K562 (cell line): ENCODE measurements around the gene MYEF2.

Experiments used
- BHLHE40 ChIP-seq: IDR thresholded peaks from 2 replicates; pipeline ENCODE4 v1.6.1; 2011; ENCODE audit warnings: low read length, improper control_type of control experiment
- EZH2 ChIP-seq: IDR thresholded peaks from 2 replicates; pipeline ENCODE4 v1.6.1; 2012; ENCODE audit warnings: low read depth, mild to moderate bottlenecking, inconsistent platforms, low read length, borderline replicate concordance
- KDM4B ChIP-seq, 2 experiments: fragments of 450-650 bp in 1 of 2; sonication (generic) in 1 of 2; IDR thresholded peaks; 2 replicates each; pipeline ENCODE4 v1.6.1; 2016 to 2017; ENCODE audit warnings: borderline replicate concordance in 2 of 2, antibody characterized with exemption in 1 of 2, low read depth in 1 of 2, mild to moderate bottlenecking in 1 of 2
- NCOR1 ChIP-seq: fragments of 450-650 bp; IDR thresholded peaks from 2 replicates; pipeline ENCODE4 v1.6.1; 2016; ENCODE audit warnings: mild to moderate bottlenecking, moderate library complexity
- SMARCA5 ChIP-seq: fragments of 450-650 bp; IDR thresholded peaks from 2 replicates; pipeline ENCODE4 v1.6.1; 2016
- TF ChIP-seq, protein P1 (sequence below): fragments of 250-450 bp; sonication (Bioruptor Pico); IDR thresholded peaks from 2 replicates; pipeline ENCODE4 v1.8.0; 2021; ENCODE audit warnings: moderate library complexity, mild to moderate bottlenecking, inconsistent platforms

- TF ChIP-seq, protein P1, sequence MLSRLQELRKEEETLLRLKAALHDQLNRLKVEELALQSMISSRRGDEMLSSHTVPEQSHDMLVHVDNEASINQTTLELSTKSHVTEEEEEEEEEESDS (CRISPR knock-in tag), result no peak
- no peak for TF ChIP-seq KDM4B (IDR thresholded peaks at IDR 0.05; ENCODE audit: borderline replicate concordance in 2 of 2, low read depth in 1 of 2)
- TF ChIP-seq BHLHE40, result no peak
- no peak for TF ChIP-seq SMARCA5
- TF ChIP-seq NCOR1, result no peak
- no peak for TF ChIP-seq EZH2
Measured at GRCh38 chr15:48191574-48192225, 13.6 kb upstream of the MYEF2 start, which contains the start of gene CTXN2.
